ENCODE data around the gene EXOC6B.
A peak's percentile ranks its signal among the peaks of the same experiment; 100 is the strongest.

EXOC6B gene

GRCh38 chr2:72141881-72142451 is 683.9 kb downstream of the EXOC6B start:
- peak; percentile 16 for DNase-seq

DNA sequence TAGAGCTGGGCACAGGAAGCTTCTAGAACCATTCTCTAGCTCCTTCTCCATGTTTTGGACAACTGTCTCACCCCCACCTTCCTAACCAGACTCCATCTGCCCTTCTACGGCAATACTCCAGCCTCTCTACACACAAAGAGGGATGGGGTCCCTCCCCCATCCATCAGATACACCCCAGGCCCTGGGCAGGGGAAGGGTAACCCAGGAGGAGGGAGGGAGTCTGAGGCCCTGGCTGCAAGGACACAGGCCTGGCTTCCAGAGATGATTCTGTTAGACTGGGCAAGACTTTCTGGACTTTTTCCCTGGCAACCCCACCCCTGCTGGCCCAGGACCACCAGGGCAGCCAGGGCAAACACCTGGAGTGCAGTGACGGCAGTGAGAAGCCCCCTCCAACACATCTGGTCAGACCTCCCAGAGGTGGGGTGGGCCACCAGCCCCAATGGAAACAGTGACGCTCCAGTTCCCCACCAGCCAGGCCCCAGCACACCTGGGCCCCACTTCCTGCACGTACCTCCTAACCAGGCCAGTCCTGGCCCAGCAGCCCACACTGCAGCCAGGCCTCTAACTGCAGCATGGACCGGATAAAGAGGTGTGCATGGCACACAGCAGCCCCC is 684.7 kb downstream of the EXOC6B start:
- peak; percentile 9 for DNase-seq

- DNase-seq: peak; percentile 9
Measured at GRCh38 chr2:72140621-72140960, 685.2 kb downstream of the EXOC6B start.

GRCh38 chr2:72139874-72140620 is 685.8 kb downstream of the EXOC6B start:
- DNase-seq: no peak

- peak; percentile 18 for DNase-seq
Measured at GRCh38 chr2:72139471-72139873, 686.4 kb downstream of the EXOC6B start.

GRCh38 chr2:72138921-72139381 is 686.9 kb downstream of the EXOC6B start:
- no peak for DNase-seq

DNA sequence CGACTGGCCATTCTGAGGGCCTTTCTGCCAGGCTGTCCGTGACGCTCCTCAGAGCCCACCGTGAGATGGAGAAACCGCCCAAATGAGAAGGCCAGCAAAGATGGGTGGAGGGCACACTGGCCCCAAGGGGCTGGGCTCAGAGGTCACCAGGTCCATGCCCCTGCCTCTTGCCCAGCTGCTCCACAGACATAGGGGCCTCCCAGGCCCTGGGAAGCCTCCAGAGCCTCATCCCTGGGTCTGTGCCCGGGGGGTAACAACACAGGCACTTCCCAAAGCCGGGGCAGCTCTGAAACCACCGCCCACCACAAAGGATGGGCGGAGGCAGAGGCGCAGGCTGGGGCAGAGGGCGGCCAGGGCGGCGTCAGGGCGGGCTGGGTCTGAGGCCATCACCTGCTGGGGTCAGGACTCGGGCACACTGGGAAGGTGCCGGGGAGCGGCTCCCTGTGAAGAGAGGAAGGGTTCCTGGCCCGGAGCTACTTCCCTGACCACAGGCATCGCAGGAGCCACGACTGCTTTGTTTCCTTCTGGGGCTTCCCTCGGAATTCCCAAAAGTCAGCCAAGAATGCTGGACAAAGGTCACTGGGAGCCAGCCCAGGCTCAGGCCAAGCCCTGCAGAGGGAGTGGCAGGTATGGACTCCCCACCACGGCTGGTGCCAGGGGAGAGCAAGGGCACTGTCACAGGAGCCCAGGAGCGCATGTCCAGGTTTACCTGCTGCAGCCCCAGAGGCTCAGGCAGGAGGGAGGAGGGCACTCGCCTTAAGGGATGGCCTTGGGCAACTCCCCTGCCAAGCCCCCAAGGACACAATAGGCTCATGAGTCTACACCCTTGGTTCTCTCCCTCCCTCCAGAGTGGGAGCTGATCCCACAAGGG is 687.6 kb downstream of the EXOC6B start:
- no peak for DNase-seq

DNA sequence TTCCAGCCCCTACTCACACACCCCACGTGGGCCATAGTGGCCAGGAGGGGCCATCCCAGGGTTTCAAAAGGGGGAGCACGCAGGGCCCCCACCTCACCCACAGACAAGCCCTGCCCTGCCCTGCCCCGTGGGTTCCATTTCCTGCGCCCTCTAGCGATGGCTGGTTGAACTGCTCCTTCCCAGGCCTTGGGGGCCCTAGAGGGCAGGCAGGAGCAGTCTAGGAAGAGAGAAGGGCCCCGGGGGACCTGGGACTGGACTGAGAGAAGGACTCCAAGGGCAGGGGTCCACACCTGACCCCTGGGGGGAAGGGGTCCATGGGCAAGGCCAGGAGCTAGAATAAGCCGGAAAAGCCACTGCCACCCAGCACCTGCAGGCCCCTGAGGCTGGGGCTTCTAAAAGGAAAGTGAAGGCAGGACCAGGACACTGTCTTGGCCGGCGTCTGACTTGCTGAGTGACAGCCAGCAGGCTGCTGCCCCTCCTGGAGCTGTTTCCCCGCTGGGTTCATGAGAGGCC is 688.3 kb downstream of the EXOC6B start:
- DNase-seq: peak; percentile 91

DNA sequence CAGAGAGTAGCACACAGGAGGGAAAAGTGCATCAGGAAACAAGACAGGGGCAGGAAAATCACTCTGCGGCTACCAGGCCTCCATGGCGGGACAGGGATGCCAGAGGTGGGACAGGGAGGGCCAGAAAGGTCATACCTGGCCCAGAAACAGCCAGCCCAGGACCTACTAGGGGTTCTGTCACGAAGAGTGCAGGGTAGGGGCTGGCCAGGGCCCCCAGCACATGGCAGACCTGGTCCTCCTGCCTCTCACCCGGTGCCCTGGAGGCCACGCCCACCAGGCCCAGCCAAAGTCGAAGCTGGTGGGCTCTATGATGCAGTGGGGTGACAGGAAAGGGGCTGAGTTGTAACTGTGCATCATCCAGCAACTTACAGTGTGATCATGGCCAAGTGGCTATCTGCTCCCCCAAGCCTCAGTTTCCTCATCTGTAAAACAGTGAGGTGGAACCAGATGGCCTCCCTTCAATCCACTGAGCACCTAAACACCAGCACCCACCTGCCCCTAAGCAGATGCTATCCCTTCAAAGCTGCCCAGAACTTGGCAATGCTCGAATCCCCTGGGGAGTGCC is 688.8 kb downstream of the EXOC6B start:
- DNase-seq: no peak

DNA sequence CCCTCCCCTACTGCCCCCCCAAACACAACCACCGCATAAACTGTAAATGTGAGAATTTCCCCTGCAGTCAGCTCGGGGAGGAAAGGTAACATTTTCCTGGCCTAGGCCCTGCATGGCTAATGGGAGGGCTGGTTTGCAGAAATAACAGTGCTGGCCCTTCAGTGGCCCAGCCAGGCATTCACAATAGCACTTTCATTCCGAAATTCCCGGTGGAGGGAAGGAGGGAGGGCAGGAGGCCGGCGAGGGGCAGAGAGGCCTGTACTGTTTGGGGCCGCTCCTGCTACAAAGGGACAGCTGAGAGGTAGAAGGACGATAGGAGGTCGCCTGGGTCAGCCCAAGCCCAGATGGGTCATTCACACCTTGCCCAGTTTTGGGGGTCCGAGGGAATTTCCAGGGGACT is 689.5 kb downstream of the EXOC6B start:
- DNase-seq: no peak

DNA sequence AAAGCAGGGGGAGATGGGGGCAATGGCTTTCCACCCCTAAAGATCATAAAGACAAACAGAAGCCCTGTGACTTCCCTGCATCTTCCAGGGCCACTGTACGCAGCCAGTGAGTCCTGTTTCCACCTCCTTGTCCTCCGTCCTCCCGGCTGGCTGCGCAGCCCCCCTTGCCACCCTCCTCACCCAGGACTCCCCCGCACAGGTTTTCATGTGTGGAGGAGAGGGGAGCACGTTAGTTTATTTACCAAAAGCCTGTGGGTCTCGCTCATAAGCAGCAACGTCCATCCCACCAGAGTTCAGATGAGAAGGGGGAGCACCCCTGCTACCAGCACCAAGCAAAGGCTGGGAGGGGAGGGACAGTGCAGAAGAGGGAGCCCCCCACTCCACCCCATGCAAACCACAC is 689.9 kb downstream of the EXOC6B start:
- DNase-seq: no peak

DNA sequence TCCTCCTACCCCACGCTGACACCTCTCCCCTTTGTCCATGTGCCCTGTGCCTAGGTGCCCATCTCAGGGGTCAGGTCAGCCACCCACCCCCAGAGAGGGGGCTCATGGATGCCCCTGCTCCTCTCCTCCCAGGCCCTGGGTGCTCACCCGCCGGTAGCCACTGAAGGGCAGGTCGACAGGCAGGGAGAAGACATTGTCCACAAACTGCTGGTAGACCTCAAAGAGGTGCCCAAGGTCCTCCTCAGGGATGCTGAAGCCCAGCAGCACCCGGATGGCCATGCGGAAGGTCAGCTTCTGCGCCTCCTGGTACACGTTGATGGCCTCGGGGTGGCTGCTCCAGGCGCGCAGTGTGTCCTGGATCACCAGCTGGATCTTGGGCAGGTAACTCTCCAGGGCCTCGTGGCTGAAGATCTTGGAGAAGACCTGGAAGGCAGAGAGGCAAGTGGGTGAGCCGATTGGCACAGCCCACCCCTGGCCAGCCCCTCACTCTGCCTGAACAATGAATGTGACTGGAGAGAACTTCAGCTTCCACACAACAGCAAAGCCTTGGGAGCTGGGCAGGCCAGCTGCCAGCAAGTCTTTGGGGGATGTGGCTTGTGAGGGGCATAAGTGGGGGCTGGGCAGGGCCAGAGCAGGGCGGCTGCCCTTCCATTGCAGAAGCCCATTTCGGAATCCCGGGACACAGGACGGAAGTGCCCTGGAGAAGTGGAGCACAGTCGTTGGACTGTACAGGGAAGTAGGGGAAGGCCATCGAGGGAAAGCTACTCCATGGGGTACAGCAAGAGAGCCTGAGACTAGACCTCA is 690.6 kb downstream of the EXOC6B start:
- DNase-seq: no peak

GRCh38 chr2:72134408-72134996 is 691.3 kb downstream of the EXOC6B start:
- no peak for DNase-seq

- DNase-seq: no peak
Measured at GRCh38 chr2:72133721-72134407, 692.0 kb downstream of the EXOC6B start.

DNA sequence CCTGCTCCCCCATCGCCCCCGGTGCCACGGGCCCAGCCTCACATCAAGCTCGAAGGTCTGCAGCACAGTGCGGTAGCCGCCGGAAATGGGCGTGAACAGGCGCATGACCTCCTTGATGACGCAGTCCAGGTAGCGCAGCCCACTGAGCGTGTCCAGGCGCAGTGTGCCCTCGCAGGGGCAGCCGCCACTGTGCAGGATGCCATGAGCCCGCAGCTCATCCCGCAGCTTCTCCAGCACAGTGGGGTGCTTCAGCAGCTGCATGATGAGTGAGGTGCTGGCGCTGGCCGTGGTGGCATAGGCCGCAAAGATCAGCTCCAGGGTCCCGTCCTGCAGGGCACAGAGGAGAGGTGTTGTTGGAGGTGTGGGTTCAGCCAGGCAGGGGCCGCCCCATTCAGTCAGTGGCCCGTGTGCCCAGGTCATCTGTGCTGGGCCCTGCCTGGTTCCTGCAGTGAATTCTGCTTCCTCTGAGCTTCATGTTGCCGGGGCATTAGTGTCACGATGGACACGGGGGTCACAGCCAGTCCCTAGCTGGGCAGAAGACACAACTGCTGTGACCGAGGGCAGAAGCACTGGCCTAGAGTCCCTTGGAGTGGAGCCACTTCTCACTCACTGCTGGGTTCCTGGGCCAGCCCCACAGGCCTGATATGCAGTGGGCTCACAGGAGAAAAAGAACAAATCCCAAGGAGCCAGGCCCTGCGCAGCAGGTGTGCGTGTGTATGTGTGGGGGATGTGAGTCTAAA is 692.7 kb downstream of the EXOC6B start:
- DNase-seq: no peak

- peak; percentile 4 for DNase-seq
Measured at GRCh38 chr2:72131916-72132841, 693.7 kb downstream of the EXOC6B start.

- peak; percentile 8 for DNase-seq
Measured at GRCh38 chr2:72131371-72131891, 694.4 kb downstream of the EXOC6B start.

GRCh38 chr2:72130659-72131360 is 695.0 kb downstream of the EXOC6B start:
- DNase-seq: peak; percentile 4

Data from stimulated activated CD8-positive, alpha-beta memory T cell treated with anti-CD3 and anti-CD28 coated beads, Interleukin-4, amount 100 ng/mL, for 48 hours (primary cell).